ENCODE data around the gene HAVCR2. TPM values are rescaled to one million over a fixed set of nuclear protein-coding genes. Genes with fewer than 3 reads are reported as not detected.

Gene HAVCR2
- total and polyA plus RNA-seq, 2 experiments from 2014 or later, result 0.49 TPM; not detected in 1

- TF ChIP-seq, protein P1, sequence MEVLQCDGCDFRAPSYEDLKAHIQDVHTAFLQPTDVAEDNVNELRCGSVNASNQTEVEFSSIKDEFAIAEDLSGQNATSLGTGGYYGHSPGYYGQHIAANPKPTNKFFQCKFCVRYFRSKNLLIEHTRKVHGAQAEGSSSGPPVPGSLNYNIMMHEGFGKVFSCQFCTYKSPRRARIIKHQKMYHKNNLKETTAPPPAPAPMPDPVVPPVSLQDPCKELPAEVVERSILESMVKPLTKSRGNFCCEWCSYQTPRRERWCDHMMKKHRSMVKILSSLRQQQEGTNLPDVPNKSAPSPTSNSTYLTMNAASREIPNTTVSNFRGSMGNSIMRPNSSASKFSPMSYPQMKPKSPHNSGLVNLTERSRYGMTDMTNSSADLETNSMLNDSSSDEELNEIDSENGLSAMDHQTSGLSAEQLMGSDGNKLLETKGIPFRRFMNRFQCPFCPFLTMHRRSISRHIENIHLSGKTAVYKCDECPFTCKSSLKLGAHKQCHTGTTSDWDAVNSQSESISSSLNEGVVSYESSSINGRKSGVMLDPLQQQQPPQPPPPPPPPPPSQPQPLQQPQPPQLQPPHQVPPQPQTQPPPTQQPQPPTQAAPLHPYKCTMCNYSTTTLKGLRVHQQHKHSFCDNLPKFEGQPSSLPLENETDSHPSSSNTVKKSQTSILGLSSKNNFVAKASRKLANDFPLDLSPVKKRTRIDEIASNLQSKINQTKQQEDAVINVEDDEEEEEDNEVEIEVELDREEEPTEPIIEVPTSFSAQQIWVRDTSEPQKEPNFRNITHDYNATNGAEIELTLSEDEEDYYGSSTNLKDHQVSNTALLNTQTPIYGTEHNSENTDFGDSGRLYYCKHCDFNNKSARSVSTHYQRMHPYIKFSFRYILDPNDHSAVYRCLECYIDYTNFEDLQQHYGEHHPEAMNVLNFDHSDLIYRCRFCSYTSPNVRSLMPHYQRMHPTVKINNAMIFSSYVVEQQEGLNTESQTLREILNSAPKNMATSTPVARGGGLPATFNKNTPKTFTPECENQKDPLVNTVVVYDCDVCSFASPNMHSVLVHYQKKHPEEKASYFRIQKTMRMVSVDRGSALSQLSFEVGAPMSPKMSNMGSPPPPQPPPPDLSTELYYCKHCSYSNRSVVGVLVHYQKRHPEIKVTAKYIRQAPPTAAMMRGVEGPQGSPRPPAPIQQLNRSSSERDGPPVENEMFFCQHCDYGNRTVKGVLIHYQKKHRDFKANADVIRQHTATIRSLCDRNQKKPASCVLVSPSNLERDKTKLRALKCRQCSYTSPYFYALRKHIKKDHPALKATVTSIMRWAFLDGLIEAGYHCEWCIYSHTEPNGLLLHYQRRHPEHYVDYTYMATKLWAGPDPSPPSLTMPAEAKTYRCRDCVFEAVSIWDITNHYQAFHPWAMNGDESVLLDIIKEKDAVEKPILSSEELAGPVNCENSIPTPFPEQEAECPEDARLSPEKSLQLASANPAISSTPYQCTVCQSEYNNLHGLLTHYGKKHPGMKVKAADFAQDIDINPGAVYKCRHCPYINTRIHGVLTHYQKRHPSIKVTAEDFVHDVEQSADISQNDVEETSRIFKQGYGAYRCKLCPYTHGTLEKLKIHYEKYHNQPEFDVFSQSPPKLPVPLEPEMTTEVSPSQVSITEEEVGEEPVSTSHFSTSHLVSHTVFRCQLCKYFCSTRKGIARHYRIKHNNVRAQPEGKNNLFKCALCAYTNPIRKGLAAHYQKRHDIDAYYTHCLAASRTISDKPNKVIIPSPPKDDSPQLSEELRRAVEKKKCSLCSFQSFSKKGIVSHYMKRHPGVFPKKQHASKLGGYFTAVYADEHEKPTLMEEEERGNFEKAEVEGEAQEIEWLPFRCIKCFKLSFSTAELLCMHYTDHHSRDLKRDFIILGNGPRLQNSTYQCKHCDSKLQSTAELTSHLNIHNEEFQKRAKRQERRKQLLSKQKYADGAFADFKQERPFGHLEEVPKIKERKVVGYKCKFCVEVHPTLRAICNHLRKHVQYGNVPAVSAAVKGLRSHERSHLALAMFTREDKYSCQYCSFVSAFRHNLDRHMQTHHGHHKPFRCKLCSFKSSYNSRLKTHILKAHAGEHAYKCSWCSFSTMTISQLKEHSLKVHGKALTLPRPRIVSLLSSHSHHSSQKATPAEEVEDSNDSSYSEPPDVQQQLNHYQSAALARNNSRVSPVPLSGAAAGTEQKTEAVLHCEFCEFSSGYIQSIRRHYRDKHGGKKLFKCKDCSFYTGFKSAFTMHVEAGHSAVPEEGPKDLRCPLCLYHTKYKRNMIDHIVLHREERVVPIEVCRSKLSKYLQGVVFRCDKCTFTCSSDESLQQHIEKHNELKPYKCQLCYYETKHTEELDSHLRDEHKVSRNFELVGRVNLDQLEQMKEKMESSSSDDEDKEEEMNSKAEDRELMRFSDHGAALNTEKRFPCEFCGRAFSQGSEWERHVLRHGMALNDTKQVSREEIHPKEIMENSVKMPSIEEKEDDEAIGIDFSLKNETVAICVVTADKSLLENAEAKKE (CRISPR knock-in tag; IDR thresholded peaks at IDR 0.05), result no peak
- TF ChIP-seq EZH2phosphoT487 (IDR thresholded peaks at IDR 0.05; ENCODE audit: unreplicated experiment) (no peak), ZNF331 (CRISPR knock-in tag; IDR thresholded peaks at IDR 0.05; ENCODE audit: low read depth) (no peak), EZH2 (IDR thresholded peaks at IDR 0.05; ENCODE audit: low read depth, unreplicated experiment) (no peak), NANOG (IDR thresholded peaks at IDR 0.05; ENCODE audit: borderline replicate concordance) (no peak), STAT1 (IDR thresholded peaks at IDR 0.05; ENCODE audit: unreplicated experiment) (no peak), CREB1 (CRISPR knock-in tag; IDR thresholded peaks at IDR 0.05; ENCODE audit: low read depth) (no peak)
These were observed 59.2 kb downstream of the HAVCR2 start (continued) for GRCh38 chr5:157049605-157050004.

DNA sequence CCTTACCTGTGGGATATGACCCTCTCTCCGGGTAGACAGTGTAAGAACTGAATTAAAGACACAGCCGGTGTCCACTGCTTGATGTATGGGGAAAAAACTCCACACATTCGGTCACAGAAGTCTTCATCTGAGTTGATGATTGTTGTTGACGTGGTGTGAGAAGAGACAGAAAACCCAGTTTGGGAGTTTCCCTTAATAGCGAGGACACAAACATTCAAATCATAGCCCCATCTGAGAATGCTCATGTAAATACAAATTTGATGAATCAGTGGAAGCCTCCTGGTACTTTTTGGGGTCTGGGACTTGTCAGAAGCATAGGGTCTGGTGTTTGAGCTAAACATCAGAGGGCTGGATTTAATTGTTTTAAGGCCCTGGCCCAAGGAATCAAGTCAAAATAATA lies 60.9 kb downstream of the HAVCR2 start:
- no peak overlapping the region for H3K4me3 ChIP-seq
- H3K79me2 ChIP-seq (replicated peaks; ENCODE audit: insufficient read depth), result no peaks in the 10 kb centered on the region
- Mint-ChIP-seq H3K27me3 (ENCODE audit: insufficient read depth, low read depth, poor library complexity) (peaks cover 4% of the 10 kb centered on the region), H3K36me3 (ENCODE audit: low read depth) (0 out of 3 replicates have a peak, but pooled peaks cover 4% of the 10 kb centered on the region), H3K27ac (no peak overlapping the region), H3K9me3 (no peaks in the 10 kb centered on the region), H3K4me3 (no peak overlapping the region), H3K4me1 (peaks cover 15% of the 10 kb centered on the region)
- H3F3A ChIP-seq (replicated peaks; ENCODE audit: low read depth), result no peaks in the 10 kb centered on the region
- H3K9me2 ChIP-seq (ENCODE audit: insufficient read depth), result peaks cover 12% of the 10 kb centered on the region; the same call in 1 of the 2 replicates
- no peak overlapping the region for H3K27ac ChIP-seq (ENCODE audit: low read depth)
- peaks cover 6% of the 10 kb centered on the region; the same call in 1 of the 2 replicates for H3K4me1 ChIP-seq (ENCODE audit: insufficient read depth)
- H2AFZ ChIP-seq, result no peak overlapping the region
- H3K27me3 ChIP-seq (ENCODE audit: insufficient read depth), result no peaks in the 10 kb centered on the region
- H3K4me2 ChIP-seq, result no peak overlapping the region
- DNase-seq (ENCODE audit: low spot score), result no peak
- H3K36me3 ChIP-seq (ENCODE audit: insufficient read depth), result no peaks in the 10 kb centered on the region
- ATAC-seq, result no peak
- no peaks in the 10 kb centered on the region for H4K20me1 ChIP-seq (replicated peaks; ENCODE audit: insufficient read depth)
- TF ChIP-seq, protein P2, sequence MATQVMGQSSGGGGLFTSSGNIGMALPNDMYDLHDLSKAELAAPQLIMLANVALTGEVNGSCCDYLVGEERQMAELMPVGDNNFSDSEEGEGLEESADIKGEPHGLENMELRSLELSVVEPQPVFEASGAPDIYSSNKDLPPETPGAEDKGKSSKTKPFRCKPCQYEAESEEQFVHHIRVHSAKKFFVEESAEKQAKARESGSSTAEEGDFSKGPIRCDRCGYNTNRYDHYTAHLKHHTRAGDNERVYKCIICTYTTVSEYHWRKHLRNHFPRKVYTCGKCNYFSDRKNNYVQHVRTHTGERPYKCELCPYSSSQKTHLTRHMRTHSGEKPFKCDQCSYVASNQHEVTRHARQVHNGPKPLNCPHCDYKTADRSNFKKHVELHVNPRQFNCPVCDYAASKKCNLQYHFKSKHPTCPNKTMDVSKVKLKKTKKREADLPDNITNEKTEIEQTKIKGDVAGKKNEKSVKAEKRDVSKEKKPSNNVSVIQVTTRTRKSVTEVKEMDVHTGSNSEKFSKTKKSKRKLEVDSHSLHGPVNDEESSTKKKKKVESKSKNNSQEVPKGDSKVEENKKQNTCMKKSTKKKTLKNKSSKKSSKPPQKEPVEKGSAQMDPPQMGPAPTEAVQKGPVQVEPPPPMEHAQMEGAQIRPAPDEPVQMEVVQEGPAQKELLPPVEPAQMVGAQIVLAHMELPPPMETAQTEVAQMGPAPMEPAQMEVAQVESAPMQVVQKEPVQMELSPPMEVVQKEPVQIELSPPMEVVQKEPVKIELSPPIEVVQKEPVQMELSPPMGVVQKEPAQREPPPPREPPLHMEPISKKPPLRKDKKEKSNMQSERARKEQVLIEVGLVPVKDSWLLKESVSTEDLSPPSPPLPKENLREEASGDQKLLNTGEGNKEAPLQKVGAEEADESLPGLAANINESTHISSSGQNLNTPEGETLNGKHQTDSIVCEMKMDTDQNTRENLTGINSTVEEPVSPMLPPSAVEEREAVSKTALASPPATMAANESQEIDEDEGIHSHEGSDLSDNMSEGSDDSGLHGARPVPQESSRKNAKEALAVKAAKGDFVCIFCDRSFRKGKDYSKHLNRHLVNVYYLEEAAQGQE (IDR thresholded peaks at IDR 0.05; ENCODE audit: unreplicated experiment), result no peak
- no peak for TF ChIP-seq JUNB (IDR thresholded peaks at IDR 0.05; ENCODE audit: unreplicated experiment)
- TF ChIP-seq EZH2 (IDR thresholded peaks at IDR 0.05; ENCODE audit: low read depth, unreplicated experiment), result no peak
- no peak for TF ChIP-seq NANOG (IDR thresholded peaks at IDR 0.05; ENCODE audit: borderline replicate concordance)
- TF ChIP-seq POLR2AphosphoS5 (IDR thresholded peaks at IDR 0.05; ENCODE audit: low read depth), result no peak
- no peak for TF ChIP-seq EZH2phosphoT487 (IDR thresholded peaks at IDR 0.05; ENCODE audit: unreplicated experiment)
- TF ChIP-seq CREB1 (CRISPR knock-in tag; IDR thresholded peaks at IDR 0.05; ENCODE audit: low read depth), result no peak
- TF ChIP-seq, protein P3, sequence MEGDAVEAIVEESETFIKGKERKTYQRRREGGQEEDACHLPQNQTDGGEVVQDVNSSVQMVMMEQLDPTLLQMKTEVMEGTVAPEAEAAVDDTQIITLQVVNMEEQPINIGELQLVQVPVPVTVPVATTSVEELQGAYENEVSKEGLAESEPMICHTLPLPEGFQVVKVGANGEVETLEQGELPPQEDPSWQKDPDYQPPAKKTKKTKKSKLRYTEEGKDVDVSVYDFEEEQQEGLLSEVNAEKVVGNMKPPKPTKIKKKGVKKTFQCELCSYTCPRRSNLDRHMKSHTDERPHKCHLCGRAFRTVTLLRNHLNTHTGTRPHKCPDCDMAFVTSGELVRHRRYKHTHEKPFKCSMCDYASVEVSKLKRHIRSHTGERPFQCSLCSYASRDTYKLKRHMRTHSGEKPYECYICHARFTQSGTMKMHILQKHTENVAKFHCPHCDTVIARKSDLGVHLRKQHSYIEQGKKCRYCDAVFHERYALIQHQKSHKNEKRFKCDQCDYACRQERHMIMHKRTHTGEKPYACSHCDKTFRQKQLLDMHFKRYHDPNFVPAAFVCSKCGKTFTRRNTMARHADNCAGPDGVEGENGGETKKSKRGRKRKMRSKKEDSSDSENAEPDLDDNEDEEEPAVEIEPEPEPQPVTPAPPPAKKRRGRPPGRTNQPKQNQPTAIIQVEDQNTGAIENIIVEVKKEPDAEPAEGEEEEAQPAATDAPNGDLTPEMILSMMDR (conservative IDR thresholded peaks at IDR 0.05; ENCODE audit: low read depth in 2 of 2), result no peak
- no peak for TF ChIP-seq ETS1 (IDR thresholded peaks at IDR 0.05)

Data from GM23338 (cell line).